GM23338 (cell line): ENCODE data around the gene MYO1E. TPM values are rescaled to one million over a fixed set of nuclear protein-coding genes. Genes with fewer than 3 reads are reported as not detected.

ENCODE experiments used
- ATAC-seq: fragments of 200-7000 bp; cut with Tn5 transposase; 3 replicates; pipeline ENCODE4 v1.9.1; 2020
- DNase-seq: peaks from one replicate; pipeline ENCODE4 v3.0.0-alpha.2; 2015; ENCODE audit warnings: low spot score
- H2AFZ ChIP-seq: fragments of 200-600 bp; sonication (generic); 2 replicates; pipeline ENCODE4 v1.8.0; 2016; ENCODE audit warnings: antibody characterized with exemption, mild to moderate bottlenecking, moderate library complexity
- H3F3A ChIP-seq: fragments of 200-600 bp; sonication (generic); replicated peaks from 2 replicates; pipeline ENCODE4 v1.8.0; 2017; ENCODE audit warnings: antibody characterized with exemption, mixed run types, low read depth
- H3K27ac ChIP-seq: fragments of 200-600 bp; sonication (generic); 2 replicates; pipeline ENCODE4 v1.6.1; 2016; ENCODE audit warnings: low read depth
- H3K27me3 ChIP-seq: fragments of 200-600 bp; sonication (generic); 2 replicates; pipeline ENCODE4 v1.8.0; 2016; ENCODE audit warnings: mild to moderate bottlenecking, mixed run types, moderate library complexity; ENCODE audit not compliant: insufficient read depth
- H3K36me3 ChIP-seq: fragments of 200-600 bp; sonication (generic); 2 replicates; pipeline ENCODE4 v1.8.0; 2016; ENCODE audit warnings: mild to moderate bottlenecking; ENCODE audit not compliant: insufficient read depth
- H3K4me1 ChIP-seq: fragments of 200-600 bp; sonication (generic); 2 replicates; pipeline ENCODE4 v1.8.0; 2016; ENCODE audit warnings: mild to moderate bottlenecking, moderate library complexity; ENCODE audit not compliant: insufficient read depth
- H3K4me2 ChIP-seq: fragments of 200-600 bp; sonication (generic); 2 replicates; pipeline ENCODE4 v1.7.1; 2017; ENCODE audit warnings: mixed run types
- H3K4me3 ChIP-seq: fragments of 200-600 bp; sonication (generic); 2 replicates; pipeline ENCODE4 v1.6.1; 2016; ENCODE audit warnings: mixed run types
- H3K79me2 ChIP-seq: fragments of 200-600 bp; sonication (generic); replicated peaks from 2 replicates; pipeline ENCODE4 v1.8.0; 2017; ENCODE audit warnings: mild to moderate bottlenecking; ENCODE audit not compliant: insufficient read depth
- H3K9me2 ChIP-seq: fragments of 200-600 bp; sonication (generic); 2 replicates; pipeline ENCODE4 v1.8.0; 2017; ENCODE audit not compliant: insufficient read depth
- H4K20me1 ChIP-seq: fragments of 200-600 bp; sonication (generic); replicated peaks from 2 replicates; pipeline ENCODE4 v1.8.0; 2017; ENCODE audit warnings: mild to moderate bottlenecking; ENCODE audit not compliant: insufficient read depth
- H3K27ac Mint-ChIP-seq: 2 replicates; pipeline ENCODE4 v1.8.0; 2020; ENCODE audit warnings: inconsistent platforms, mild to moderate bottlenecking, moderate library complexity, mixed read lengths
- H3K27me3 Mint-ChIP-seq: 3 replicates; pipeline ENCODE4 v1.8.0; 2022; ENCODE audit warnings: low read depth, mild to moderate bottlenecking, moderate library complexity, mixed read lengths, inconsistent platforms; ENCODE audit not compliant: insufficient read depth, poor library complexity
- H3K36me3 Mint-ChIP-seq: 3 replicates; pipeline ENCODE4 v1.8.0; 2021; ENCODE audit warnings: low read depth, mild to moderate bottlenecking, inconsistent platforms, moderate library complexity, mixed read lengths
- H3K4me1 Mint-ChIP-seq: 3 replicates; pipeline ENCODE4 v1.8.0; 2020; ENCODE audit warnings: mild to moderate bottlenecking, inconsistent platforms, mixed read lengths
- H3K4me3 Mint-ChIP-seq: 3 replicates; pipeline ENCODE4 v1.8.0; 2021; ENCODE audit warnings: moderate library complexity, mild to moderate bottlenecking, inconsistent platforms, mixed read lengths
- H3K9me3 Mint-ChIP-seq: 3 replicates; pipeline ENCODE4 v1.8.0; 2020; ENCODE audit warnings: moderate library complexity, mild to moderate bottlenecking, inconsistent platforms, mixed read lengths
- CREB1 ChIP-seq: fragments of 250-450 bp; sonication (Bioruptor Pico); IDR thresholded peaks from 2 replicates; pipeline ENCODE4 v1.5.0; 2020; ENCODE audit warnings: low read depth, mild to moderate bottlenecking, moderate library complexity
- EZH2 ChIP-seq: fragments of 200-600 bp; sonication (generic); IDR thresholded peaks from one replicate; pipeline ENCODE4 v1.8.0; 2017; ENCODE audit warnings: antibody characterized with exemption, mild to moderate bottlenecking, low read depth; ENCODE audit not compliant: unreplicated experiment
- EZH2phosphoT487 ChIP-seq: fragments of 200-600 bp; sonication (generic); IDR thresholded peaks from one replicate; pipeline ENCODE4 v1.8.1; 2018; ENCODE audit warnings: antibody characterized with exemption; ENCODE audit not compliant: unreplicated experiment
- JUNB ChIP-seq: IDR thresholded peaks from one replicate; pipeline ENCODE4 v1.6.1; 2016; ENCODE audit warnings: antibody characterized with exemption; ENCODE audit not compliant: unreplicated experiment
- NANOG ChIP-seq: IDR thresholded peaks from 2 replicates; pipeline ENCODE4 v1.6.1; 2016; ENCODE audit warnings: antibody characterized with exemption, borderline replicate concordance
- POLR2AphosphoS5 ChIP-seq: IDR thresholded peaks from 2 replicates; pipeline ENCODE4 v1.6.1; 2016; ENCODE audit warnings: antibody characterized with exemption, low read depth
- STAT1 ChIP-seq: IDR thresholded peaks from one replicate; pipeline ENCODE4 v1.6.1; 2016; ENCODE audit warnings: antibody characterized with exemption; ENCODE audit not compliant: unreplicated experiment
- ZNF114 ChIP-seq: fragments of 250-450 bp; sonication (Bioruptor Pico); IDR thresholded peaks from 2 replicates; pipeline ENCODE4 v1.5.0; 2020; ENCODE audit warnings: mild to moderate bottlenecking, moderate library complexity
- ZNF331 ChIP-seq: fragments of 250-450 bp; sonication (Bioruptor Pico); IDR thresholded peaks from 2 replicates; pipeline ENCODE4 v1.5.0; 2020; ENCODE audit warnings: low read depth, mild to moderate bottlenecking, moderate library complexity
- polyA plus RNA-seq: library from polyadenylated mRNA; unstranded; fragments of >200 nt; fragmentation: Nextera tagmentation; extraction: Ambion mirVana; gene quantifications from 2 replicates; pipeline ENCODE4 v1.2.1, GENCODE V29; 2016
- total RNA-seq: library from RNA; depleted of rRNA; stranded (reverse); fragments of >200 nt; shearing (Covaris generic); gene quantifications from 2 replicates; pipeline ENCODE4 v1.2.3, GENCODE V29; 2014
- TF ChIP-seq, protein P1 (sequence below), 2 experiments: fragments of 200-600 bp in 1 of 2; sonication (generic) in 1 of 2; conservative IDR thresholded peaks; 2 replicates each; pipeline versions ENCODE4 v1.5.1 to v1.6.1; 2016 to 2017; ENCODE audit warnings: antibody characterized with exemption in 2 of 2, low read depth in 2 of 2, mild to moderate bottlenecking in 2 of 2, moderate library complexity in 1 of 2
- TF ChIP-seq, protein P2 (sequence below): fragments of 250-450 bp; sonication (Bioruptor Pico); IDR thresholded peaks from 2 replicates; pipeline ENCODE4 v1.5.0; 2020; ENCODE audit warnings: mild to moderate bottlenecking, moderate library complexity
- TF ChIP-seq, protein P3 (sequence below): IDR thresholded peaks from 2 replicates; pipeline ENCODE4 v1.6.1; 2016; ENCODE audit warnings: antibody characterized with exemption
- TF ChIP-seq, protein P4 (sequence below): IDR thresholded peaks from one replicate; pipeline ENCODE4 v1.6.1; 2018; ENCODE audit warnings: antibody characterized with exemption; ENCODE audit not compliant: unreplicated experiment

MYO1E gene
- total and polyA plus RNA-seq, 2 experiments from 2014 or later: 68.3 to 131 TPM

DNA sequence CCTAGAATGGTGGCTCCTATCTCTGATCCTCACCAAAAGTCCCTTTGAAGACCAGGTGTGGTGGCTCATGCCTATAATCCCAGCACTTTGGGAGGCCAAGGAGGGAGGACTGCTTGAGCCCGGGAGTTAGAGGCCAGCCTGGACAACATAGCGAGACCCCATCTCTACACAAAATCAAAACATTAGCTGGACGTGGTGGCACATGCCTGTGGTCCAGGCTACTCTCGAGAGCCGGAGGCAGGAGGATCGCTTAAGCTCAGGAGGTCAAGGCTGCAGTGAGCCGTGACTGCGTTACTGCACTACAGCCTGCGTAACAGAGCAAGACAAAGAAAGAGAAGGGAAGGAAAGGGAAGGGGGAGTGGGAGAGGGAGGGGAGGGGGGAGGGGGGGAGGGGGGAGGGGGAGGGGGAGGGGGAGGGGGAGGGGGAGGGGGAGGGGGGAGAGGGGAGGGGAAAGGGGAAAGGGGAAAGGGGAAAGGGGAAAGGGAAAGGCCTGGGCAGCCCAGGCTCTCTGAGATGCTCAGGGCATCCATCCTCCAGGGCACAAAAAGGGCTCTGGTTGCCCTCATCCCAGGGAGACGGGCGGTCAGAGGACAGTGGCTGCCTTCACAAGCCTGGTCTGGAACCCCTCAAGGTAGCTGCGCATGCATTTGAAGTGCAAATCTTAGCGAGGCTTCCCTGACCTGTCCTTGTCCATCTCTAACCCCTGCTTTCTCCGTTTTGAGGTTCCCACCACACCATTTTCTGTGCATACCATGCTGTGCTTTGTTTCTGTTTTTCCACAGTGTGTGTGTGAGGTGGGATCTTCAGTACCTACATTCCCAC, 89.9 kb downstream of the MYO1E start:
- no peaks in the 10 kb centered on the region for H3K36me3 ChIP-seq
- peaks cover 71% of the 10 kb centered on the region for H3K79me2 ChIP-seq
- no peaks in the 10 kb centered on the region for H3K27me3 ChIP-seq
- TF ChIP-seq STAT1 (no peak), EZH2phosphoT487 (no peak), NANOG (no peak), EZH2 (no peak), POLR2AphosphoS5 (no peak), ZNF331 (no peak), CREB1 (CRISPR knock-in tag) (no peak), JUNB (no peak), ZNF114 (CRISPR knock-in tag) (no peak)
- TF ChIP-seq, protein P1, sequence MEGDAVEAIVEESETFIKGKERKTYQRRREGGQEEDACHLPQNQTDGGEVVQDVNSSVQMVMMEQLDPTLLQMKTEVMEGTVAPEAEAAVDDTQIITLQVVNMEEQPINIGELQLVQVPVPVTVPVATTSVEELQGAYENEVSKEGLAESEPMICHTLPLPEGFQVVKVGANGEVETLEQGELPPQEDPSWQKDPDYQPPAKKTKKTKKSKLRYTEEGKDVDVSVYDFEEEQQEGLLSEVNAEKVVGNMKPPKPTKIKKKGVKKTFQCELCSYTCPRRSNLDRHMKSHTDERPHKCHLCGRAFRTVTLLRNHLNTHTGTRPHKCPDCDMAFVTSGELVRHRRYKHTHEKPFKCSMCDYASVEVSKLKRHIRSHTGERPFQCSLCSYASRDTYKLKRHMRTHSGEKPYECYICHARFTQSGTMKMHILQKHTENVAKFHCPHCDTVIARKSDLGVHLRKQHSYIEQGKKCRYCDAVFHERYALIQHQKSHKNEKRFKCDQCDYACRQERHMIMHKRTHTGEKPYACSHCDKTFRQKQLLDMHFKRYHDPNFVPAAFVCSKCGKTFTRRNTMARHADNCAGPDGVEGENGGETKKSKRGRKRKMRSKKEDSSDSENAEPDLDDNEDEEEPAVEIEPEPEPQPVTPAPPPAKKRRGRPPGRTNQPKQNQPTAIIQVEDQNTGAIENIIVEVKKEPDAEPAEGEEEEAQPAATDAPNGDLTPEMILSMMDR (conservative IDR thresholded peaks at IDR 0.05; ENCODE audit: low read depth in 2 of 2): no peak
- TF ChIP-seq, protein P2, sequence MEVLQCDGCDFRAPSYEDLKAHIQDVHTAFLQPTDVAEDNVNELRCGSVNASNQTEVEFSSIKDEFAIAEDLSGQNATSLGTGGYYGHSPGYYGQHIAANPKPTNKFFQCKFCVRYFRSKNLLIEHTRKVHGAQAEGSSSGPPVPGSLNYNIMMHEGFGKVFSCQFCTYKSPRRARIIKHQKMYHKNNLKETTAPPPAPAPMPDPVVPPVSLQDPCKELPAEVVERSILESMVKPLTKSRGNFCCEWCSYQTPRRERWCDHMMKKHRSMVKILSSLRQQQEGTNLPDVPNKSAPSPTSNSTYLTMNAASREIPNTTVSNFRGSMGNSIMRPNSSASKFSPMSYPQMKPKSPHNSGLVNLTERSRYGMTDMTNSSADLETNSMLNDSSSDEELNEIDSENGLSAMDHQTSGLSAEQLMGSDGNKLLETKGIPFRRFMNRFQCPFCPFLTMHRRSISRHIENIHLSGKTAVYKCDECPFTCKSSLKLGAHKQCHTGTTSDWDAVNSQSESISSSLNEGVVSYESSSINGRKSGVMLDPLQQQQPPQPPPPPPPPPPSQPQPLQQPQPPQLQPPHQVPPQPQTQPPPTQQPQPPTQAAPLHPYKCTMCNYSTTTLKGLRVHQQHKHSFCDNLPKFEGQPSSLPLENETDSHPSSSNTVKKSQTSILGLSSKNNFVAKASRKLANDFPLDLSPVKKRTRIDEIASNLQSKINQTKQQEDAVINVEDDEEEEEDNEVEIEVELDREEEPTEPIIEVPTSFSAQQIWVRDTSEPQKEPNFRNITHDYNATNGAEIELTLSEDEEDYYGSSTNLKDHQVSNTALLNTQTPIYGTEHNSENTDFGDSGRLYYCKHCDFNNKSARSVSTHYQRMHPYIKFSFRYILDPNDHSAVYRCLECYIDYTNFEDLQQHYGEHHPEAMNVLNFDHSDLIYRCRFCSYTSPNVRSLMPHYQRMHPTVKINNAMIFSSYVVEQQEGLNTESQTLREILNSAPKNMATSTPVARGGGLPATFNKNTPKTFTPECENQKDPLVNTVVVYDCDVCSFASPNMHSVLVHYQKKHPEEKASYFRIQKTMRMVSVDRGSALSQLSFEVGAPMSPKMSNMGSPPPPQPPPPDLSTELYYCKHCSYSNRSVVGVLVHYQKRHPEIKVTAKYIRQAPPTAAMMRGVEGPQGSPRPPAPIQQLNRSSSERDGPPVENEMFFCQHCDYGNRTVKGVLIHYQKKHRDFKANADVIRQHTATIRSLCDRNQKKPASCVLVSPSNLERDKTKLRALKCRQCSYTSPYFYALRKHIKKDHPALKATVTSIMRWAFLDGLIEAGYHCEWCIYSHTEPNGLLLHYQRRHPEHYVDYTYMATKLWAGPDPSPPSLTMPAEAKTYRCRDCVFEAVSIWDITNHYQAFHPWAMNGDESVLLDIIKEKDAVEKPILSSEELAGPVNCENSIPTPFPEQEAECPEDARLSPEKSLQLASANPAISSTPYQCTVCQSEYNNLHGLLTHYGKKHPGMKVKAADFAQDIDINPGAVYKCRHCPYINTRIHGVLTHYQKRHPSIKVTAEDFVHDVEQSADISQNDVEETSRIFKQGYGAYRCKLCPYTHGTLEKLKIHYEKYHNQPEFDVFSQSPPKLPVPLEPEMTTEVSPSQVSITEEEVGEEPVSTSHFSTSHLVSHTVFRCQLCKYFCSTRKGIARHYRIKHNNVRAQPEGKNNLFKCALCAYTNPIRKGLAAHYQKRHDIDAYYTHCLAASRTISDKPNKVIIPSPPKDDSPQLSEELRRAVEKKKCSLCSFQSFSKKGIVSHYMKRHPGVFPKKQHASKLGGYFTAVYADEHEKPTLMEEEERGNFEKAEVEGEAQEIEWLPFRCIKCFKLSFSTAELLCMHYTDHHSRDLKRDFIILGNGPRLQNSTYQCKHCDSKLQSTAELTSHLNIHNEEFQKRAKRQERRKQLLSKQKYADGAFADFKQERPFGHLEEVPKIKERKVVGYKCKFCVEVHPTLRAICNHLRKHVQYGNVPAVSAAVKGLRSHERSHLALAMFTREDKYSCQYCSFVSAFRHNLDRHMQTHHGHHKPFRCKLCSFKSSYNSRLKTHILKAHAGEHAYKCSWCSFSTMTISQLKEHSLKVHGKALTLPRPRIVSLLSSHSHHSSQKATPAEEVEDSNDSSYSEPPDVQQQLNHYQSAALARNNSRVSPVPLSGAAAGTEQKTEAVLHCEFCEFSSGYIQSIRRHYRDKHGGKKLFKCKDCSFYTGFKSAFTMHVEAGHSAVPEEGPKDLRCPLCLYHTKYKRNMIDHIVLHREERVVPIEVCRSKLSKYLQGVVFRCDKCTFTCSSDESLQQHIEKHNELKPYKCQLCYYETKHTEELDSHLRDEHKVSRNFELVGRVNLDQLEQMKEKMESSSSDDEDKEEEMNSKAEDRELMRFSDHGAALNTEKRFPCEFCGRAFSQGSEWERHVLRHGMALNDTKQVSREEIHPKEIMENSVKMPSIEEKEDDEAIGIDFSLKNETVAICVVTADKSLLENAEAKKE (CRISPR knock-in tag): no peak
- TF ChIP-seq, protein P3, sequence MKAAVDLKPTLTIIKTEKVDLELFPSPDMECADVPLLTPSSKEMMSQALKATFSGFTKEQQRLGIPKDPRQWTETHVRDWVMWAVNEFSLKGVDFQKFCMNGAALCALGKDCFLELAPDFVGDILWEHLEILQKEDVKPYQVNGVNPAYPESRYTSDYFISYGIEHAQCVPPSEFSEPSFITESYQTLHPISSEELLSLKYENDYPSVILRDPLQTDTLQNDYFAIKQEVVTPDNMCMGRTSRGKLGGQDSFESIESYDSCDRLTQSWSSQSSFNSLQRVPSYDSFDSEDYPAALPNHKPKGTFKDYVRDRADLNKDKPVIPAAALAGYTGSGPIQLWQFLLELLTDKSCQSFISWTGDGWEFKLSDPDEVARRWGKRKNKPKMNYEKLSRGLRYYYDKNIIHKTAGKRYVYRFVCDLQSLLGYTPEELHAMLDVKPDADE: no peak
- TF ChIP-seq, protein P4, sequence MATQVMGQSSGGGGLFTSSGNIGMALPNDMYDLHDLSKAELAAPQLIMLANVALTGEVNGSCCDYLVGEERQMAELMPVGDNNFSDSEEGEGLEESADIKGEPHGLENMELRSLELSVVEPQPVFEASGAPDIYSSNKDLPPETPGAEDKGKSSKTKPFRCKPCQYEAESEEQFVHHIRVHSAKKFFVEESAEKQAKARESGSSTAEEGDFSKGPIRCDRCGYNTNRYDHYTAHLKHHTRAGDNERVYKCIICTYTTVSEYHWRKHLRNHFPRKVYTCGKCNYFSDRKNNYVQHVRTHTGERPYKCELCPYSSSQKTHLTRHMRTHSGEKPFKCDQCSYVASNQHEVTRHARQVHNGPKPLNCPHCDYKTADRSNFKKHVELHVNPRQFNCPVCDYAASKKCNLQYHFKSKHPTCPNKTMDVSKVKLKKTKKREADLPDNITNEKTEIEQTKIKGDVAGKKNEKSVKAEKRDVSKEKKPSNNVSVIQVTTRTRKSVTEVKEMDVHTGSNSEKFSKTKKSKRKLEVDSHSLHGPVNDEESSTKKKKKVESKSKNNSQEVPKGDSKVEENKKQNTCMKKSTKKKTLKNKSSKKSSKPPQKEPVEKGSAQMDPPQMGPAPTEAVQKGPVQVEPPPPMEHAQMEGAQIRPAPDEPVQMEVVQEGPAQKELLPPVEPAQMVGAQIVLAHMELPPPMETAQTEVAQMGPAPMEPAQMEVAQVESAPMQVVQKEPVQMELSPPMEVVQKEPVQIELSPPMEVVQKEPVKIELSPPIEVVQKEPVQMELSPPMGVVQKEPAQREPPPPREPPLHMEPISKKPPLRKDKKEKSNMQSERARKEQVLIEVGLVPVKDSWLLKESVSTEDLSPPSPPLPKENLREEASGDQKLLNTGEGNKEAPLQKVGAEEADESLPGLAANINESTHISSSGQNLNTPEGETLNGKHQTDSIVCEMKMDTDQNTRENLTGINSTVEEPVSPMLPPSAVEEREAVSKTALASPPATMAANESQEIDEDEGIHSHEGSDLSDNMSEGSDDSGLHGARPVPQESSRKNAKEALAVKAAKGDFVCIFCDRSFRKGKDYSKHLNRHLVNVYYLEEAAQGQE: no peak
- Mint-ChIP-seq H3K27ac (no peak overlapping the region), H3K4me3 (no peak overlapping the region), H3K27me3 (peaks cover 10% of the 10 kb centered on the region), H3K36me3 (no peaks in the 10 kb centered on the region), H3K4me1 (peaks cover 14% of the 10 kb centered on the region; the same call in 2 of the 3 replicates), H3K9me3 (no peaks in the 10 kb centered on the region)
- no peak for DNase-seq
- no peak overlapping the region for H3K27ac ChIP-seq
- ATAC-seq: no peak
- H3K4me3 ChIP-seq: no peak overlapping the region
- H3K4me1 ChIP-seq: peaks cover 9% of the 10 kb centered on the region
- H2AFZ ChIP-seq: no peak overlapping the region
- H3K4me2 ChIP-seq: no peak overlapping the region
- H4K20me1 ChIP-seq: peaks cover 12% of the 10 kb centered on the region
- H3K9me2 ChIP-seq: no peaks in the 10 kb centered on the region
- 0 out of 2 replicates have a peak, but pooled peaks cover 3% of the 10 kb centered on the region for H3F3A ChIP-seq
